Fibroblast of skin of scalp (primary cell): ENCODE results near the gene FAM120B.
A peak's percentile ranks its signal among the peaks of the same experiment; 100 is the strongest.

ENCODE experiments used
- DNase-seq: peaks from one replicate; pipeline ENCODE4 v3.0.0-alpha.2; 2013

FAM120B gene

GRCh38 chr6:170271771-170272314, 34.7 kb upstream of the FAM120B start:
- no peak for DNase-seq

GRCh38 chr6:170272341-170273065, 34.1 kb upstream of the FAM120B start:
- no peak for DNase-seq

- DNase-seq, result no peak
These were observed 33.4 kb upstream of the FAM120B start for GRCh38 chr6:170273191-170273590.

GRCh38 chr6:170273681-170274080, 32.9 kb upstream of the FAM120B start:
- DNase-seq, result no peak

GRCh38 chr6:170274713-170275560, 31.6 kb upstream of the FAM120B start:
- DNase-seq, result no peak

- no peak for DNase-seq
These were observed 30.0 kb upstream of the FAM120B start for GRCh38 chr6:170276369-170277057.

GRCh38 chr6:170277893-170278742, 28.4 kb upstream of the FAM120B start:
- no peak for DNase-seq

- DNase-seq, result no peak
These were observed 27.8 kb upstream of the FAM120B start for GRCh38 chr6:170278743-170279094.

GRCh38 chr6:170279426-170279825, 27.1 kb upstream of the FAM120B start:
- no peak for DNase-seq

- peak; percentile 13 for DNase-seq
These were observed 26.4 kb upstream of the FAM120B start for GRCh38 chr6:170279977-170280688.

GRCh38 chr6:170280689-170281045, 25.9 kb upstream of the FAM120B start:
- DNase-seq, result no peak

GRCh38 chr6:170281331-170282292, 24.9 kb upstream of the FAM120B start:
- no peak for DNase-seq

- no peak for DNase-seq
These were observed 23.9 kb upstream of the FAM120B start for GRCh38 chr6:170282512-170283158.

- no peak for DNase-seq
These were observed 23.1 kb upstream of the FAM120B start for GRCh38 chr6:170283212-170284081.

GRCh38 chr6:170284126-170284773, 22.3 kb upstream of the FAM120B start:
- DNase-seq, result no peak

GRCh38 chr6:170284866-170285469, 21.6 kb upstream of the FAM120B start:
- DNase-seq, result no peak

- no peak for DNase-seq
These were observed 21.1 kb upstream of the FAM120B start for GRCh38 chr6:170285482-170285881.
